Spleen (tissue), 11 donors: Measurements from ENCODE around the gene RENBP. TPM values are rescaled to one million over a fixed set of nuclear protein-coding genes. Genes with fewer than 3 reads are reported as not detected.

Experiments
- DNase-seq: peaks from one replicate; pipeline ENCODE4 v3.0.0-alpha.2; 2020
- H3K27ac ChIP-seq, 8 donors: fragments of 200-600 bp; sonication (generic) in 7 of 8; 1 replicate in 4 of 8; 2 replicates in 4 of 8; pipeline versions ENCODE4 v1.5.0 to v1.8.0; 2016 to 2021; ENCODE audit warnings: inconsistent platforms in 4 of 8, mild to moderate bottlenecking in 4 of 8, moderate library complexity in 1 of 8
- H3K27me3 ChIP-seq, 7 donors: fragments of 200-600 bp; sonication (generic) in 6 of 7; replicated peaks in 1 of 7; 1 replicate in 4 of 7; 2 replicates in 3 of 7; pipeline versions ENCODE4 v1.5.0 to v1.8.0; 2016 to 2021; ENCODE audit warnings: inconsistent platforms in 3 of 7, mild to moderate bottlenecking in 1 of 7
- H3K36me3 ChIP-seq, 6 donors: fragments of 200-600 bp; sonication (generic) in 5 of 6; 1 replicate in 4 of 6; 2 replicates in 2 of 6; pipeline versions ENCODE4 v1.5.0 to v1.8.0; 2016 to 2021; ENCODE audit warnings: inconsistent platforms in 2 of 6
- H3K4me1 ChIP-seq, 6 donors: fragments of 200-600 bp; sonication (generic) in 5 of 6; 1 replicate in 3 of 6; 2 replicates in 3 of 6; pipeline versions ENCODE4 v1.5.0 to v1.8.0; 2016 to 2021; ENCODE audit warnings: inconsistent platforms in 3 of 6
- H3K4me3 ChIP-seq, 8 donors: fragments of 200-600 bp; sonication (generic) in 7 of 8; 1 replicate in 4 of 8; 2 replicates in 4 of 8; pipeline versions ENCODE4 v1.5.0 to v1.8.0; 2016 to 2021; ENCODE audit warnings: inconsistent platforms in 4 of 8, mild to moderate bottlenecking in 4 of 8, moderate library complexity in 2 of 8
- H3K9me3 ChIP-seq, 8 donors: fragments of 200-600 bp; sonication (generic) in 7 of 8; 1 replicate in 4 of 8; 2 replicates in 4 of 8; pipeline versions ENCODE4 v1.5.0 to v1.8.0; 2016 to 2021; ENCODE audit warnings: inconsistent platforms in 4 of 8
- POLR2A ChIP-seq, 3 donors: fragments of 450-650 bp; IDR thresholded peaks; one replicate each; pipeline ENCODE4 v1.5.1; 2017; ENCODE audit warnings: antibody characterized with exemption in 3 of 3, mild to moderate bottlenecking in 1 of 3
- POLR2AphosphoS5 ChIP-seq, 3 donors: sonication (generic); formaldehyde crosslinking; IDR thresholded peaks; one replicate each; pipeline ENCODE4 v1.5.1; 2017; ENCODE audit warnings: antibody characterized with exemption in 3 of 3
- WGBS, 5 donors: extraction: QIAGEN DNeasy Blood & Tissue Kit in 3 of 5; methylation state at CpG; one replicate each; pipeline versions ENCODE4 v1.1.5 to v1.1.7; 2013 to 2018; 5-methylcytosine and 5-hydroxymethylcytosine counted together
- intact Hi-C: fragments of 100-400 bp; cut with DNase I; formaldehyde crosslinking; loops from one replicate; pipeline ENCODE4 v1.15.0; 2023; ENCODE audit warnings: low total_unique reads
- polyA plus RNA-seq, 3 donors: library from polyadenylated mRNA; stranded (reverse); fragments of 200-250 nt; gene quantifications; one replicate each; pipeline ENCODE4 v1.2.1, GENCODE V29; 2013
- total RNA-seq, 7 donors: library from RNA; depleted of rRNA in 3 of 7; stranded (reverse); fragments of >200 nt in 3 of 7; fragmentation: NEBNext Ultra II Directional in 4 of 7; extraction: Animal tissue kit (Norgen Biotek cat#: 25700) in 4 of 7; gene quantifications; one replicate each; pipeline versions ENCODE4 v1.1.0 to v1.2.1, GENCODE V29; 2016 to 2021
- TF ChIP-seq, protein P1 (sequence below), 11 experiments: fragments of 200-600 bp in 7 of 11; fragments of 450-650 bp in 4 of 11; sonication (generic) in 4 of 11; IDR thresholded peaks in 8 of 11; conservative IDR thresholded peaks in 3 of 11; 1 replicate in 7 of 11; 2 replicates in 4 of 11; pipeline versions ENCODE4 v1.4.0 to v1.8.0; 2016 to 2021; ENCODE audit warnings: antibody characterized with exemption in 11 of 11, inconsistent platforms in 4 of 11, mild to moderate bottlenecking in 1 of 11
- donor health status: healthy with polysubstance abuse.
- donor health status: DM: no; HTN: no; CAD: no; lungs with moderate emphysema.
- donor health status: DM: no; HTN: no; CAD: no.
- donor health status: Bipolar disorder and iron deficiency.
- donor health status: healthy.
- donor health status: DM: no; HTN: no; CAD: no.
- donor health status: DM: yes; HTN: yes; CAD: no.

Gene RENBP
- total and polyA plus RNA-seq, 10 donors = 42.0 to 105 (median 63.5) TPM

DNA sequence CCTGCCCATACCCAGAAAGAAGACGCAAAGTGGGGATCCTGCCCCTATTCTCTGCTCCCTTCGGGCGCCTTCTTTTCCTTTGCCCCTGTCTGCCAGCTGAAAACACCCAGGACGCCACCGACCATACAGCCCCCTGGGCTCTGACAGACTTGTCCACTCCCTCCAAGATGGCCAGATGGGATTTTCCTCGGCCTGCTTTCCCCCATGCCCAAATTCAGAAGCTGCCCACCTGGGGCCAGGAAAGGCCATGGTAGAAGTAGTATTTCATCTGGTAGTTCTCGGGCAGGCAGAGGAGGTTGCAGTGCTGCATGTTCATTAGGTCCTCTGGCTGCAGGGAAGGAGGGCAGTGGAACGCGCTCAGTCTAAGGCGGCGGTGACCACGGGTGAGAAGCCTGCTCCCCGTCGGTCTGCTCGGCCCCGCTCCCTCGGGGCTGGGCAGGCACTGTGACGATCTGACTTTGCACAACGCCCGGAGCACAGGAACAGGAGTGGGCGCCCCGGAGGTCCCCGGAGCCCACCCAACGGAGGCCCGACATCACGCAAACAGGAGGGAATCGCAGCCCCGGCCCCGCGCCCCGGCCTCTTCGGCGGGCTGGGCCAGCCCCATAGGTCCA lies 10.2 kb downstream of the RENBP start:
- DNase-seq = no peak
- Histone ChIP-seq H3K36me3 (peaks cover 0 to 60% (median 11%) of the 10 kb centered on the region in 6 donors), H3K4me1 (peaks cover 7 to 57% (median 35%) of the 10 kb centered on the region in 6 donors), H3K27ac (peak overlapping the region in 7 of 8 donors; percentile 29 to 89 (median 78)), H3K4me3 (peak overlapping the region; percentile 49 to 93 (median 67)), H3K9me3 (no peaks in the 10 kb centered on the region), H3K27me3 (peaks cover 0 to 9% (median 0%) of the 10 kb centered on the region in 7 donors)
- intact Hi-C loops = no loop called here
- 8 to 40% (median 19%) methylated on average over 11 to 33 of the region's 33 CpGs for WGBS, 5 donors
- TF ChIP-seq POLR2A (IDR thresholded peaks at IDR 0.05) (no peak), POLR2AphosphoS5 (IDR thresholded peaks at IDR 0.05) (peak in 1 of 3 donors; percentile 55)
- TF ChIP-seq, protein P1, sequence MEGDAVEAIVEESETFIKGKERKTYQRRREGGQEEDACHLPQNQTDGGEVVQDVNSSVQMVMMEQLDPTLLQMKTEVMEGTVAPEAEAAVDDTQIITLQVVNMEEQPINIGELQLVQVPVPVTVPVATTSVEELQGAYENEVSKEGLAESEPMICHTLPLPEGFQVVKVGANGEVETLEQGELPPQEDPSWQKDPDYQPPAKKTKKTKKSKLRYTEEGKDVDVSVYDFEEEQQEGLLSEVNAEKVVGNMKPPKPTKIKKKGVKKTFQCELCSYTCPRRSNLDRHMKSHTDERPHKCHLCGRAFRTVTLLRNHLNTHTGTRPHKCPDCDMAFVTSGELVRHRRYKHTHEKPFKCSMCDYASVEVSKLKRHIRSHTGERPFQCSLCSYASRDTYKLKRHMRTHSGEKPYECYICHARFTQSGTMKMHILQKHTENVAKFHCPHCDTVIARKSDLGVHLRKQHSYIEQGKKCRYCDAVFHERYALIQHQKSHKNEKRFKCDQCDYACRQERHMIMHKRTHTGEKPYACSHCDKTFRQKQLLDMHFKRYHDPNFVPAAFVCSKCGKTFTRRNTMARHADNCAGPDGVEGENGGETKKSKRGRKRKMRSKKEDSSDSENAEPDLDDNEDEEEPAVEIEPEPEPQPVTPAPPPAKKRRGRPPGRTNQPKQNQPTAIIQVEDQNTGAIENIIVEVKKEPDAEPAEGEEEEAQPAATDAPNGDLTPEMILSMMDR (IDR thresholded peaks at IDR 0.05 in 8 of 11, conservative IDR thresholded peaks at IDR 0.05 in 3 of 11) = no peak

DNA sequence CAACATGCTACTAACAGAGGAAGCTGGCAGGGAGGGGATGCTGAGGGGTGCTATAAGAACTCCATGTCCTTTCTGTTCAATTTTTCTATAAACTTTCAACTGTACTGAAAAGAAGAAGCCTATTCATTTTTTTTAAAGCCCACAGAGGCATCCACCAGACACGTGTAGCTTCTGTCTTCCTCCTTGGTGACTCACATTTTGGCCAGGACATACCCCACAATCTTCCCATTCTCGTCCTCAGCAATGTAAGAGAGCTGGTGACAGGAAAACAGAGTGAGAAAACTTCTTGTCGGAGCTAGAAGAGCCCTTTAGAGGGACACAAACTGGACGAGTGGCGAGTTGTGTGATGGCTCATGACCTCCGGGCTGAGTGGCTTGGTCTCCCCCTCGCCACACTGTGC lies 10.7 kb downstream of the RENBP start:
- TF ChIP-seq POLR2A (IDR thresholded peaks at IDR 0.05) (no peak), POLR2AphosphoS5 (IDR thresholded peaks at IDR 0.05) (no peak)
- TF ChIP-seq, protein P1 (IDR thresholded peaks at IDR 0.05 in 8 of 11, conservative IDR thresholded peaks at IDR 0.05 in 3 of 11) = no peak
- 30 to 50% (median 41%) methylated on average over 5 to 7 of the region's 7 CpGs for WGBS, 5 donors
- no peak for DNase-seq
- peak overlapping the region in 7 of 8 donors; percentile 54 to 93 (median 68) for H3K4me3 ChIP-seq
- H3K36me3 ChIP-seq = peaks cover 0 to 55% (median 11%) of the 10 kb centered on the region in 6 donors
- H3K4me1 ChIP-seq = peaks cover 12 to 59% (median 40%) of the 10 kb centered on the region in 6 donors
- H3K9me3 ChIP-seq = no peaks in the 10 kb centered on the region
- intact Hi-C loops = no loop called here
- H3K27me3 ChIP-seq = peaks cover 0 to 9% (median 0%) of the 10 kb centered on the region in 7 donors
- H3K27ac ChIP-seq = peak overlapping the region in 4 of 8 donors; percentile 78 to 89 (median 84)

DNA sequence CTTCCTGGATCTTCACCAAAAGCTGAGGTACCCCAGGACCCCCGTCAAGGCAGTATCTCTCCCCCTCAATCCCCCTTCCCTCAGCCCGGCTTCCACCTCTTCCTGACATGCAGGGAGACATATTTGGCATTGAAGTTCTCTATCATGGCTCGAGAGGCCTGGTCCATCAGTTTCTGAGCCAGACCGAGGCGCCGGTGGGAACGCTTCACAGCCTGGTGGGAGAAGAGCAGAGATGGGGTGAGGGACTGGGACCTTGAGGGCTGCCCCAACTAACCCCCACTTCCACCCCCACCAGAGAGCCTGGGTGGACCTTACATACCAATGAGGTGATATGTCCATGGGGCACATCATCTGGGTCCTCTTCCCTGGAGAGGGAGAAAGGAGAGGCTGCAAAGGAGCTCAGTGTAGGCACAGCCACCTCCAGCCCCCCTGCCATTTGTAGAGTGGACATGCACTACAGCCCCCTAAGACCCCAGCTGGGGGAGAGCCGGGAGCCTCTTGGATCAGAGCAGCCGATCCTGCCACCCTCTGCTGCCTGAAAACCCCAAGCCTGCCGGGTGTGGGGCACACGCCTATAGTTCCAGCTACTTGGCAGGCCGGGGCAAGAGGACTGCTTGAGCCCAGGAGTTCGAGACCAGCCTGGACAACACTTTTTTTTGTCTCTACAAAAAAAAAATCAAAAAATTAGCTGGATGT lies 12.1 kb downstream of the RENBP start:
- Histone ChIP-seq H3K4me1 (peaks cover 15 to 65% (median 48%) of the 10 kb centered on the region in 6 donors), H3K36me3 (peaks cover 0 to 44% (median 11%) of the 10 kb centered on the region in 6 donors), H3K27me3 (peaks cover 0 to 9% (median 0%) of the 10 kb centered on the region in 7 donors), H3K4me3 (no peak overlapping the region), H3K27ac (no peak overlapping the region), H3K9me3 (no peaks in the 10 kb centered on the region)
- peak; percentile 67 for DNase-seq
- WGBS, 5 donors = 92 to 100% (median 94%) methylated on average over 1 to 13 of the region's 13 CpGs
- TF ChIP-seq POLR2A (IDR thresholded peaks at IDR 0.05) (no peak), POLR2AphosphoS5 (IDR thresholded peaks at IDR 0.05) (no peak)
- TF ChIP-seq, protein P1 (IDR thresholded peaks at IDR 0.05 in 8 of 11, conservative IDR thresholded peaks at IDR 0.05 in 3 of 11) = no peak
- intact Hi-C loops = no loop called here

DNA sequence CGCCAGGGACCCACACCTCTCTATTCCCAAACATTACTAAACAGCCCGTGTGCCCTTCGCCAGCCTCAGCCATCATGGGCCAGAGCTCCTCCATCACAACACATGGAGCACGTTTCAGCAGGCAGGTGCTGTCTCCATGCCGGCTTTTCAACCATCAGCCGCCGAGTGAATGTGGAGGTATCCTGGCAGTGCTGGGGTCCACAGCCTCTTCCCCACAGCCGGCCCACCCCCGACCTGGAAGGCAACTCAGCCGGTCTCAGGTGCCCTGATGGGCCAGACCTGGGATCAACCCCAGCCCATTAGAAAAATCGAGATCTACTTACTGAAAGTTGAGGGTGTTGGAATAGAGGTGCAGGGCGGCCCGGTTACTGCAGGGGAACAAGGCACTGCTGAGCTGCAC lies 12.7 kb downstream of the RENBP start:
- Histone ChIP-seq H3K27ac (peak overlapping the region in 2 of 8 donors; percentile 7 to 96), H3K27me3 (peaks cover 0 to 9% (median 0%) of the 10 kb centered on the region in 7 donors), H3K4me1 (peaks cover 15 to 72% (median 54%) of the 10 kb centered on the region in 6 donors), H3K9me3 (no peaks in the 10 kb centered on the region), H3K36me3 (peaks cover 0 to 44% (median 11%) of the 10 kb centered on the region in 6 donors), H3K4me3 (no peak overlapping the region)
- 91 to 100% (median 94%) methylated on average over 8 to 13 of the region's 13 CpGs for WGBS, 5 donors
- intact Hi-C loops = no loop called here
- TF ChIP-seq, protein P1 (IDR thresholded peaks at IDR 0.05 in 8 of 11, conservative IDR thresholded peaks at IDR 0.05 in 3 of 11) = no peak
- TF ChIP-seq POLR2AphosphoS5 (IDR thresholded peaks at IDR 0.05) (no peak), POLR2A (IDR thresholded peaks at IDR 0.05) (no peak)
- peak; percentile 73 for DNase-seq
